Neural cell (in vitro differentiated cells): ENCODE results near the gene ATG4C. TPM values are rescaled to one million over a fixed set of nuclear protein-coding genes. Genes with fewer than 3 reads are reported as not detected.
"Not testable (repeated sequence)": the region's sequence is repeated elsewhere in the genome, so short reads cannot be mapped to it uniquely, and the experiment has no call there.

ENCODE experiments used
- H2AFZ ChIP-seq: fragments of 200-600, 300-800 bp; sonication (generic), shearing (Covaris generic); 2 replicates; pipeline ENCODE4 v1.6.0; 2014; ENCODE audit warnings: low read depth, mild to moderate bottlenecking, antibody characterized with exemption, low read length, moderate library complexity
- H3F3A ChIP-seq: fragments of 200-600 bp; shearing (Covaris generic); 2 replicates; pipeline ENCODE4 v1.6.1; 2016; ENCODE audit warnings: mild to moderate bottlenecking, moderate library complexity, mixed read lengths, antibody characterized with exemption, low read length; ENCODE audit not compliant: insufficient read depth, poor library complexity, severe bottlenecking
- H3K27ac ChIP-seq: fragments of 200-600, 300-800 bp; sonication (generic), shearing (Covaris generic); 2 replicates; pipeline ENCODE4 v1.5.1; 2014; ENCODE audit warnings: mild to moderate bottlenecking, low read length, moderate library complexity
- H3K27me3 ChIP-seq: fragments of 300-800, 200-600 bp; sonication (generic), shearing (Covaris generic); 2 replicates; pipeline ENCODE4 v1.6.0; 2014; ENCODE audit warnings: mild to moderate bottlenecking, low read depth, low read length, moderate library complexity; ENCODE audit not compliant: insufficient read depth
- H3K36me3 ChIP-seq: fragments of 300-800, 200-600 bp; sonication (generic), shearing (Covaris generic); 2 replicates; pipeline ENCODE4 v1.5.1; 2014; ENCODE audit warnings: mild to moderate bottlenecking, antibody characterized with exemption, low read length, moderate library complexity; ENCODE audit not compliant: insufficient read depth
- H3K4me2 ChIP-seq: fragments of 300-800, 200-600 bp; sonication (generic), shearing (Covaris generic); 2 replicates; pipeline ENCODE4 v1.6.0; 2014; ENCODE audit warnings: mild to moderate bottlenecking, low read length
- H3K4me3 ChIP-seq: fragments of 300-800, 200-600 bp; sonication (generic), shearing (Covaris generic); 2 replicates; pipeline ENCODE4 v1.5.1; 2014; ENCODE audit warnings: mild to moderate bottlenecking, low read length, moderate library complexity
- H3K79me2 ChIP-seq: fragments of 200-600 bp; shearing (Covaris generic); replicated peaks from 2 replicates; pipeline ENCODE4 v1.6.0; 2014; ENCODE audit warnings: mild to moderate bottlenecking, low read length, moderate library complexity; ENCODE audit not compliant: insufficient read depth
- H3K9ac ChIP-seq: fragments of 300-800, 200-600 bp; sonication (generic), shearing (Covaris generic); 2 replicates; pipeline ENCODE4 v1.6.1; 2016; ENCODE audit warnings: mild to moderate bottlenecking, low read length, mixed read lengths
- H3K9me2 ChIP-seq: fragments of 200-600 bp; shearing (Covaris generic); 2 replicates; pipeline ENCODE4 v1.6.1; 2016; ENCODE audit warnings: mild to moderate bottlenecking, low read length, mixed read lengths; ENCODE audit not compliant: insufficient read depth
- H3K9me3 ChIP-seq: fragments of 200-600, 300-800 bp; sonication (generic), shearing (Covaris generic); 2 replicates; pipeline ENCODE4 v1.6.1; 2016; ENCODE audit warnings: mild to moderate bottlenecking, mixed run types, low read length, moderate library complexity, mixed read lengths
- H4K20me1 ChIP-seq: fragments of 200-600 bp; shearing (Covaris generic); 2 replicates; pipeline ENCODE4 v1.6.1; 2016; ENCODE audit warnings: mild to moderate bottlenecking, mixed run types; ENCODE audit not compliant: insufficient read depth
- CTCF ChIP-seq: fragments of 450-650 bp; IDR thresholded peaks from 2 replicates; pipeline ENCODE4 v1.5.1; 2014; ENCODE audit warnings: antibody characterized with exemption, mild to moderate bottlenecking, moderate library complexity; ENCODE audit not compliant: poor library complexity, severe bottlenecking
- EP300 ChIP-seq: fragments of 450-650 bp; conservative IDR thresholded peaks from 2 replicates; pipeline ENCODE4 v1.6.1; 2014; ENCODE audit warnings: antibody characterized with exemption, mild to moderate bottlenecking, moderate library complexity; ENCODE audit not compliant: poor library complexity, severe bottlenecking
- EZH2 ChIP-seq: fragments of 200-600, 300-800 bp; shearing (Covaris generic), sonication (generic); IDR thresholded peaks from 2 replicates; pipeline ENCODE4 v1.6.1; 2014; ENCODE audit warnings: antibody characterized with exemption, low read length, borderline replicate concordance, mild to moderate bottlenecking; ENCODE audit not compliant: insufficient read depth, poor library complexity, severe bottlenecking
- MXI1 ChIP-seq: fragments of 450-650 bp; conservative IDR thresholded peaks from 2 replicates; pipeline ENCODE4 v1.6.1; 2014; ENCODE audit warnings: antibody characterized with exemption, mild to moderate bottlenecking; ENCODE audit not compliant: poor library complexity, severe bottlenecking
- POLR2AphosphoS5 ChIP-seq: IDR thresholded peaks from 2 replicates; pipeline ENCODE4 v1.6.1; 2012
- RAD21 ChIP-seq: fragments of 450-650 bp; conservative IDR thresholded peaks from 2 replicates; pipeline ENCODE4 v1.6.1; 2014; ENCODE audit warnings: antibody characterized with exemption, mild to moderate bottlenecking, moderate library complexity
- REST ChIP-seq: IDR thresholded peaks from 2 replicates; pipeline ENCODE4 v1.6.1; 2012; ENCODE audit warnings: borderline replicate concordance
- SMC3 ChIP-seq: fragments of 450-650 bp; conservative IDR thresholded peaks from 2 replicates; pipeline ENCODE4 v1.6.1; 2014; ENCODE audit warnings: antibody characterized with exemption, mild to moderate bottlenecking, moderate library complexity; ENCODE audit not compliant: poor library complexity
- TAF1 ChIP-seq: IDR thresholded peaks from 2 replicates; pipeline ENCODE4 v1.6.1; 2012; ENCODE audit warnings: low read depth
- polyA plus RNA-seq: library from polyadenylated mRNA; depleted of rRNA; stranded (reverse); fragments of >200 nt; gene quantifications from 2 replicates; pipeline ENCODE4 v1.2.3, GENCODE V29; 2014

ATG4C gene
- polyA plus RNA-seq, 1 donor from 2014 or later = 11.0 TPM

- no peak overlapping the region for H3K9ac ChIP-seq
- H3F3A ChIP-seq = no peaks in the 10 kb centered on the region
- H3K27ac ChIP-seq = no peak overlapping the region
- no peaks in the 10 kb centered on the region for H3K9me3 ChIP-seq
- H3K9me2 ChIP-seq = no peaks in the 10 kb centered on the region
- no peak overlapping the region for H3K4me3 ChIP-seq
- H3K27me3 ChIP-seq = no peaks in the 10 kb centered on the region
- no peaks in the 10 kb centered on the region for H4K20me1 ChIP-seq
- peaks cover 17% of the 10 kb centered on the region for H3K79me2 ChIP-seq
- no peak overlapping the region for H3K4me2 ChIP-seq
- no peaks in the 10 kb centered on the region for H3K36me3 ChIP-seq
- no peak for TF ChIP-seq MXI1
- TF ChIP-seq EZH2 = no peak
- TF ChIP-seq CTCF = no peak
- no peak for TF ChIP-seq RAD21
- TF ChIP-seq REST = no peak
- TF ChIP-seq POLR2AphosphoS5 = no peak
- no peak for TF ChIP-seq TAF1
- TF ChIP-seq EP300 = no peak
- TF ChIP-seq SMC3 = no peak
- no peak overlapping the region for H2AFZ ChIP-seq
These were observed 1.9 kb upstream of the ATG4C start for GRCh38 chr1:62781841-62782543.

- H2AFZ ChIP-seq, H3K27me3 ChIP-seq, H3K9ac ChIP-seq, H3K9me2 ChIP-seq, H3K27ac ChIP-seq, H3K36me3 ChIP-seq, H4K20me1 ChIP-seq, H3K9me3 ChIP-seq, H3K4me2 ChIP-seq, H3F3A ChIP-seq, H3K4me3 ChIP-seq: not testable (repeated sequence)
- peaks cover 17% of the 10 kb centered on the region for H3K79me2 ChIP-seq
These were observed 1.3 kb upstream of the ATG4C start for GRCh38 chr1:62782544-62783212.
